DOHH2 (cell line): ENCODE measurements around the gene USP6.
"Not testable (repeated sequence)": the region's sequence is repeated elsewhere in the genome, so short reads cannot be mapped to it uniquely, and the experiment has no call there.

ENCODE experiments used
- EZH2phosphoT487 ChIP-seq: fragments of 200-600 bp; sonication (generic); IDR thresholded peaks from 2 replicates; pipeline ENCODE4 v1.6.1; 2017; ENCODE audit warnings: borderline replicate concordance, mild to moderate bottlenecking, antibody characterized with exemption, low read length, moderate library complexity, mixed read lengths
- TF ChIP-seq, protein P1 (sequence below): fragments of 200-600 bp; sonication (generic); IDR thresholded peaks from one replicate; pipeline ENCODE4 v1.5.1; 2014; ENCODE audit warnings: antibody characterized with exemption, mild to moderate bottlenecking, low read depth, low read length; ENCODE audit not compliant: poor library complexity, severe bottlenecking

DNA sequence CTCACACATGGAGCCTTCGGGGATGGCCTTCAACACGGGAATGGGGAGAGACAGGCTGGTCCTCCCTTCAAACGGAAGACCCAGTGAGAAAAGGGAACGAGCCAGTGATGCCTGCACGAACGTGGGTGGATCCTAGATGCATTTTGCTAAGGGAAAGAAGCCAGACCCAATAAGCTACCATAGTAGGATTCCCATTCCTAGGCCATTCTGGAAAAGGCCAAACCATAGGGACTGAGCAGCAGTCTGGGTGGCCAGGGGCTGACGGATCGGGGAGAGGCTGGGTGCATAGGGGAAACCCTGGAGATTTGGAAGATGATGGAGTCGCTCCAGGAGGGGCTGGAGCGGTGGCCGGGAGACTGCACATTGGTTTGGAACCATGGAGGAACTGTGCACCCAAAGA, 18.7 kb downstream of the USP6 start:
- TF ChIP-seq, protein P1, sequence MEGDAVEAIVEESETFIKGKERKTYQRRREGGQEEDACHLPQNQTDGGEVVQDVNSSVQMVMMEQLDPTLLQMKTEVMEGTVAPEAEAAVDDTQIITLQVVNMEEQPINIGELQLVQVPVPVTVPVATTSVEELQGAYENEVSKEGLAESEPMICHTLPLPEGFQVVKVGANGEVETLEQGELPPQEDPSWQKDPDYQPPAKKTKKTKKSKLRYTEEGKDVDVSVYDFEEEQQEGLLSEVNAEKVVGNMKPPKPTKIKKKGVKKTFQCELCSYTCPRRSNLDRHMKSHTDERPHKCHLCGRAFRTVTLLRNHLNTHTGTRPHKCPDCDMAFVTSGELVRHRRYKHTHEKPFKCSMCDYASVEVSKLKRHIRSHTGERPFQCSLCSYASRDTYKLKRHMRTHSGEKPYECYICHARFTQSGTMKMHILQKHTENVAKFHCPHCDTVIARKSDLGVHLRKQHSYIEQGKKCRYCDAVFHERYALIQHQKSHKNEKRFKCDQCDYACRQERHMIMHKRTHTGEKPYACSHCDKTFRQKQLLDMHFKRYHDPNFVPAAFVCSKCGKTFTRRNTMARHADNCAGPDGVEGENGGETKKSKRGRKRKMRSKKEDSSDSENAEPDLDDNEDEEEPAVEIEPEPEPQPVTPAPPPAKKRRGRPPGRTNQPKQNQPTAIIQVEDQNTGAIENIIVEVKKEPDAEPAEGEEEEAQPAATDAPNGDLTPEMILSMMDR, result not testable (repeated sequence)
- TF ChIP-seq EZH2phosphoT487, result not testable (repeated sequence)
